ENCODE measurements around the gene HNRNPA1.

GRCh38 chr12:54280468-54281260 is at the start of gene HNRNPA1:
- TF ChIP-seq POLR2AphosphoS5 (IDR thresholded peaks at IDR 0.05; ENCODE audit: borderline replicate concordance, low read depth, low read length) (peak; percentile 98), FOXP2 (optimal IDR thresholded peaks at IDR 0.05; ENCODE audit: control extremely low read depth, extremely low read length, insufficient read depth) (no peak)

Measured in SK-N-MC (cell line).